Measurements from ENCODE around the gene SLC22A2.

The SLC22A2 gene

GRCh38 chr6:160180706-160181105 lies 77.9 kb downstream of the SLC22A2 start:
- TF ChIP-seq, protein P1, sequence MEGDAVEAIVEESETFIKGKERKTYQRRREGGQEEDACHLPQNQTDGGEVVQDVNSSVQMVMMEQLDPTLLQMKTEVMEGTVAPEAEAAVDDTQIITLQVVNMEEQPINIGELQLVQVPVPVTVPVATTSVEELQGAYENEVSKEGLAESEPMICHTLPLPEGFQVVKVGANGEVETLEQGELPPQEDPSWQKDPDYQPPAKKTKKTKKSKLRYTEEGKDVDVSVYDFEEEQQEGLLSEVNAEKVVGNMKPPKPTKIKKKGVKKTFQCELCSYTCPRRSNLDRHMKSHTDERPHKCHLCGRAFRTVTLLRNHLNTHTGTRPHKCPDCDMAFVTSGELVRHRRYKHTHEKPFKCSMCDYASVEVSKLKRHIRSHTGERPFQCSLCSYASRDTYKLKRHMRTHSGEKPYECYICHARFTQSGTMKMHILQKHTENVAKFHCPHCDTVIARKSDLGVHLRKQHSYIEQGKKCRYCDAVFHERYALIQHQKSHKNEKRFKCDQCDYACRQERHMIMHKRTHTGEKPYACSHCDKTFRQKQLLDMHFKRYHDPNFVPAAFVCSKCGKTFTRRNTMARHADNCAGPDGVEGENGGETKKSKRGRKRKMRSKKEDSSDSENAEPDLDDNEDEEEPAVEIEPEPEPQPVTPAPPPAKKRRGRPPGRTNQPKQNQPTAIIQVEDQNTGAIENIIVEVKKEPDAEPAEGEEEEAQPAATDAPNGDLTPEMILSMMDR (IDR thresholded peaks at IDR 0.05; ENCODE audit: low read depth, low read length), result no peak

DNA sequence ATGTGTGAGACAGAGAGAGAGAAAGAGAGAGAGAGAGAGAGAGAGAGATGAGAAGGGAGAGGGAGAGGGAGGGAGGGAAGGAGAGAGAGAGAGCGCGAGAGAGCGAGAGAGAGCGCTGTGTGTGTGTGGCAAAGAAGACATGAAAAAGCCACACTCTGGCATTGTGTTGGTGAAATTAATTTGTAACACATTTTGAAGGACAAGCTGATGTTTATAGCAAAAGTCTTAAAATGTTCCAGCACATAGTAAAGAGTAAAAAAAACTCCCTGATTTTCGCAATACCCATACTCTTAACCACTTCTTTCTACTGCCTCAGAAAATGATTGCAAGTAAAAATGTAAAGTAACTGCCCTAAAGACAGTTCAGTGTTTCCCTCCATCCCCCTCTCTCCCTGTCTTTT lies 80.3 kb downstream of the SLC22A2 start:
- TF ChIP-seq, protein P1 (IDR thresholded peaks at IDR 0.05; ENCODE audit: low read depth, low read length), result no peak
- H3K4me3 ChIP-seq (ENCODE audit: low read depth, low read length), result no peak overlapping the region

More at GRCh38 chr6:160180706-160181105, 77.9 kb downstream of the SLC22A2 start:
- H3K4me3 ChIP-seq (ENCODE audit: low read depth, low read length), result no peak overlapping the region

DNA sequence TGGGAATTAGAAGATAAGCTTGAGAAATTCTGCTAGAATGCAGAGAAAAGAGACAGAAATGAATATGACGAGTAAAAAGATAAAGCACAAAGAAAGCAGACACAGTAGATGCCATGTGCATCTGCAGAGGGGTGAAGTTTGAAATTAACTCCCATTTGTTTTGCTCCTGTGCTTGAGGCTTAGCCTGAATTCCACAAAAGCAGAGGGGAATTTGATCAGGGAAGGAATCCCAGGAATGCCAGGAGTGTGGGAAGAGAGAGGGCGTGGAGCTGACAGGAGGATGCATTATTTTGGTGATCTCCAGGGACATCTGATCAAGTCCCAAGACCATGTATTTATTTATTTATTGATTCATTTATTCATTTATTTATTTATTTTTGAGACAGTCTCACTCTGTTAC lies 81.4 kb downstream of the SLC22A2 start:
- no peak overlapping the region for H3K4me3 ChIP-seq (ENCODE audit: low read depth, low read length)
- TF ChIP-seq, protein P1 (IDR thresholded peaks at IDR 0.05; ENCODE audit: low read depth, low read length), result no peak

GRCh38 chr6:160174681-160175080 lies 83.9 kb downstream of the SLC22A2 start:
- TF ChIP-seq, protein P1 (IDR thresholded peaks at IDR 0.05; ENCODE audit: low read depth, low read length), result no peak
- no peak overlapping the region for H3K4me3 ChIP-seq (ENCODE audit: low read depth, low read length)

GRCh38 chr6:160173806-160174527 lies 84.7 kb downstream of the SLC22A2 start:
- no peak overlapping the region for H3K4me3 ChIP-seq (ENCODE audit: low read depth, low read length)
- TF ChIP-seq, protein P1 (IDR thresholded peaks at IDR 0.05; ENCODE audit: low read depth, low read length), result no peak

DNA sequence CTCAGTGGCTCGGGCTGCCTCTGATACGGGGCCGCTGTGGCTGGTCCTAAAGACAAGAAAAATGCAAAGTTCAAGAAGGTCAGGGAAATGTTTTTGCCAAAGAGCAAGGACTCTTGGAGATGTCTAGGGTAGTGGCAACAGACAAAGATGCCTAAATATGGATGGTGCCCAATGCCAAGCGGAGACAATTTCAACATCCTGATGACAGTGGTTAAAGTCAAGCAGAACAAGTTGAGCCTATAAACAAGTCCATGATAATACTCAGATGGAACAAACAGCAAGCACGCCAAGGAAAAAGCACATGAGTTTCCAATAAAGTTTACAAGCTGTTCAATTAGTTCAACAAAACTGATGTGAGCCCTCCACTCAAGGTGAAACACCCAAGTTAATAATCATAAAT lies 85.9 kb downstream of the SLC22A2 start:
- H3K4me3 ChIP-seq (ENCODE audit: low read depth, low read length), result no peak overlapping the region
- TF ChIP-seq, protein P1 (IDR thresholded peaks at IDR 0.05; ENCODE audit: low read depth, low read length), result no peak

DNA sequence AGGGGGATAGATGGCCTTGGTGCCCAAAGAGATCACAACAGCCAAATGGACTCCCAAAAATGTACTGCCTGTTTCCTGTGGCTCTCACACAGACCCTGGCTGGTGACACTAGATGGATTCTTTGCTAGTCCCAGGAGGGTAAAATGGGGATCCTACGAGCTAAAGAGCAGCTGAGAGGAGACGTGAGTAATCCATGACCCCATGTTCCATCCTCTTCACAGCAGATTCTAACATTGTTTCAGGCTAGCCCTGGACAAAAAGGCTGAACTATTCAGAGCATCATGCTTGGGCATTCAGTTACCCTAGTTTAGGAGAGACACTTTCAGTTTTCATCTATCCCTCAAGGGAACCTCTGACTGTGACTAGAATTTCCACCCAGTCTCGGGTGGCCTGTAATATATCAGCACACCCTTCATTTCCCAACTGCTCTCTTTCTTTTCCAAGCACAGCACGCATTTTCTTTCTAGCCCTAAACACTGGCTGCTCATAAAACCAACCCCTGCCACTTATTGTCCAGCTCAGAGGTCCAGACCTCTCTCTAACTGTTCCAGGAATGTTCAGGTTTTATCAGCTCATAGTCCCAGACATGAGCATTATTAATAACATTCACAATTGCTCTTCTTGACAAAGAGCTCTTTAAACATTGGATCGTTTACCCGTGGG lies 88.5 kb downstream of the SLC22A2 start:
- H3K4me3 ChIP-seq (ENCODE audit: low read depth, low read length), result no peak overlapping the region
- TF ChIP-seq, protein P1 (IDR thresholded peaks at IDR 0.05; ENCODE audit: low read depth, low read length), result no peak
